Activated CD8-positive, alpha-beta T cell treated with anti-CD3 and anti-CD28 coated beads for 36 hours (primary cell): ENCODE results near the gene ZXDC. TPM values are rescaled to one million over a fixed set of nuclear protein-coding genes. Genes with fewer than 3 reads are reported as not detected.

Experiments used
- ATAC-seq: fragments of 200-7000 bp; cut with Tn5 transposase; one replicate; pipeline ENCODE4 v1.10.0; 2021; ENCODE audit warnings: mild to moderate bottlenecking, moderate library complexity
- CTCF ChIA-PET: fragments of 350-600 bp; sonication (Branson Sonifier 250); formaldehyde crosslinking; loops from one replicate; lab custom pipeline; 2021; ENCODE audit warnings: antibody characterized with exemption; lab: Charles Lee
- POLR2A ChIA-PET: fragments of 350-600 bp; sonication (Branson Sonifier 250); formaldehyde crosslinking; loops from one replicate; lab custom pipeline; 2021; ENCODE audit warnings: antibody characterized with exemption; lab: Charles Lee
- DNase-seq: peaks from one replicate; pipeline ENCODE4 v3.0.0-alpha.2; 2020
- H3K27ac Mint-ChIP-seq: one replicate; pipeline ENCODE4 v1.8.0; 2021; ENCODE audit warnings: mild to moderate bottlenecking, mixed read lengths
- H3K27me3 Mint-ChIP-seq: one replicate; pipeline ENCODE4 v1.8.0; 2021; ENCODE audit warnings: mixed read lengths
- H3K36me3 Mint-ChIP-seq: one replicate; pipeline ENCODE4 v1.8.0; 2021; ENCODE audit warnings: low read depth, mixed read lengths
- H3K4me1 Mint-ChIP-seq: one replicate; pipeline ENCODE4 v1.8.0; 2021; ENCODE audit warnings: low read depth, mixed read lengths
- H3K4me3 Mint-ChIP-seq: one replicate; pipeline ENCODE4 v1.8.0; 2021; ENCODE audit warnings: mild to moderate bottlenecking, moderate library complexity, mixed read lengths
- H3K9me3 Mint-ChIP-seq: one replicate; pipeline ENCODE4 v1.8.0; 2021; ENCODE audit warnings: mixed read lengths
- intact Hi-C: fragments of 100-400 bp; cut with micrococcal nuclease; formaldehyde crosslinking; loops from one replicate; pipeline ENCODE4 v1.10.0; 2022
- total RNA-seq, 2 experiments: library from RNA; stranded (reverse); gene quantifications; one replicate each; pipeline ENCODE4 v1.2.3, GENCODE V29; 2021
- TF ChIP-seq, protein P1 (sequence below): fragments of 200-600 bp; IDR thresholded peaks from one replicate; pipeline ENCODE4 v1.8.0; 2022; ENCODE audit warnings: antibody characterized with exemption, mild to moderate bottlenecking

ZXDC gene
- total RNA-seq, 2 experiments from 2014 or later, result 27.8 to 29.8 TPM

DNA sequence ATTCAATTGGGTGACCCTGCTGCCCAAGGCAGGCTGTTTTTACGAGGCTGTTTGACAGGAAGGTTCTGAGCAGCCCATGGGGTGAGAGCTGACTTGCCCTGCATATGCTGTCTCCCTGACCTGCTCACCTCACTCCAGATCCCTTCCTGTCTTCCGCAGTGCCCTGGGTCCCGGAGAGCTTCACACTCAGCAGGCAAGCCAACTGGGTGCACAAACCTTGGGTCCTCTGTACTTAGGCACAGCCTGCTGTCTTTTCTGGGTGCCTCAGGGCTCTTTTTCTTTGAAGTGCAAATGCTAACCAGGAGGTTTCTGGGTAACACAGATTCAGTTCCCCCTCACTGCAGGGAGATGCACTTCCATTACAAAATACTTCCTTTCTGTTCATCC, 32.8 kb downstream of the ZXDC start:
- Mint-ChIP-seq H3K4me3 (no peak overlapping the region), H3K9me3 (no peaks in the 10 kb centered on the region), H3K36me3 (peaks cover 5% of the 10 kb centered on the region), H3K4me1 (no peaks in the 10 kb centered on the region), H3K27me3 (no peaks in the 10 kb centered on the region), H3K27ac (no peak overlapping the region)
- POLR2A ChIA-PET, result interaction anchor here (1.3 kb wide), 1 partner anchor 14 kb away, joined by 3 read pairs; no protein-coding TSS in a partner anchor
- CTCF ChIA-PET, result no interaction called here
- no peak for DNase-seq
- no peak for ATAC-seq
- TF ChIP-seq, protein P1, sequence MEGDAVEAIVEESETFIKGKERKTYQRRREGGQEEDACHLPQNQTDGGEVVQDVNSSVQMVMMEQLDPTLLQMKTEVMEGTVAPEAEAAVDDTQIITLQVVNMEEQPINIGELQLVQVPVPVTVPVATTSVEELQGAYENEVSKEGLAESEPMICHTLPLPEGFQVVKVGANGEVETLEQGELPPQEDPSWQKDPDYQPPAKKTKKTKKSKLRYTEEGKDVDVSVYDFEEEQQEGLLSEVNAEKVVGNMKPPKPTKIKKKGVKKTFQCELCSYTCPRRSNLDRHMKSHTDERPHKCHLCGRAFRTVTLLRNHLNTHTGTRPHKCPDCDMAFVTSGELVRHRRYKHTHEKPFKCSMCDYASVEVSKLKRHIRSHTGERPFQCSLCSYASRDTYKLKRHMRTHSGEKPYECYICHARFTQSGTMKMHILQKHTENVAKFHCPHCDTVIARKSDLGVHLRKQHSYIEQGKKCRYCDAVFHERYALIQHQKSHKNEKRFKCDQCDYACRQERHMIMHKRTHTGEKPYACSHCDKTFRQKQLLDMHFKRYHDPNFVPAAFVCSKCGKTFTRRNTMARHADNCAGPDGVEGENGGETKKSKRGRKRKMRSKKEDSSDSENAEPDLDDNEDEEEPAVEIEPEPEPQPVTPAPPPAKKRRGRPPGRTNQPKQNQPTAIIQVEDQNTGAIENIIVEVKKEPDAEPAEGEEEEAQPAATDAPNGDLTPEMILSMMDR, result no peak
- intact Hi-C loops, result no loop called here

DNA sequence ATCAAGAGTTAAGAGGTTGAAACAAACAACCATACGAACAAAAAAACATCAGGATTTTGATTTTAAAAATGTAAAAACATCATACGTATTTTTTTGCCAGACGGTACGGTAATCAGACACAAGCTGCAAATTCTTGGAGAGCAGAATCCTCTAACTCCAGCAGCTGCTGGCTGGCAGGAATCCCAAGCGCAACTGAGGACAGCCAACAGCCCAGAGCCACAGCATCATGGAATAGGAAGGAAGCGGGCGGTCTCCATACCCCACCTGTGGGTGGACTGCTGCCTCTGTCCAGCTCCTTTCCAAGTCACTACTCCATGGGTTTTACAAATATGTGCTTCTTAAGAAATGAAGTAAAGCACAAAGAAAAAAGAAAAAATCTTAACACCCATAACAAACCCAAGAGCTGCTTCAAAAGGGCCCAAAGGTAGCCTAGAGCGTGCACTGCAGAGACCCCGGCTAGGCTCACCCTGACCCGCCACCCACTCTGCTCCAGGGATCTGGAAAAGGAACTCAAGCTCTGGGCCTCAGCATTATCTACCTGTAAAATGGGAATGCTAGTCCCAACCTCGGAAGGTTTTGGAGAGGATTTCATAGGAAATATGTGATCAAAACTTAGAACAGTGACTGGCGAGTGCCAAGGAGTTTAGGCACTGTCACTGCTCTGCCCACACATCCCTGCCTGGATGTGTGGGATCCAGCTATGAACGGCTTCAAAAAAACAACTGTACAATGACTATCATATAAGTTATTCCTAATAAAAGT, 33.4 kb downstream of the ZXDC start:
- H3K27me3 Mint-ChIP-seq, result no peaks in the 10 kb centered on the region
- no peaks in the 10 kb centered on the region for H3K4me1 Mint-ChIP-seq
- H3K36me3 Mint-ChIP-seq, result peaks cover 9% of the 10 kb centered on the region
- no peak overlapping the region for H3K27ac Mint-ChIP-seq
- no peak for ATAC-seq
- no peak for DNase-seq
- ChIA-PET CTCF (no interaction called here), POLR2A (interaction anchor here (1.3 kb wide), 1 partner anchor 14 kb away, joined by 3 read pairs; no protein-coding TSS in a partner anchor)
- intact Hi-C loops, result no loop called here
- no peaks in the 10 kb centered on the region for H3K9me3 Mint-ChIP-seq
- no peak overlapping the region for H3K4me3 Mint-ChIP-seq
- TF ChIP-seq, protein P1, result no peak

DNA sequence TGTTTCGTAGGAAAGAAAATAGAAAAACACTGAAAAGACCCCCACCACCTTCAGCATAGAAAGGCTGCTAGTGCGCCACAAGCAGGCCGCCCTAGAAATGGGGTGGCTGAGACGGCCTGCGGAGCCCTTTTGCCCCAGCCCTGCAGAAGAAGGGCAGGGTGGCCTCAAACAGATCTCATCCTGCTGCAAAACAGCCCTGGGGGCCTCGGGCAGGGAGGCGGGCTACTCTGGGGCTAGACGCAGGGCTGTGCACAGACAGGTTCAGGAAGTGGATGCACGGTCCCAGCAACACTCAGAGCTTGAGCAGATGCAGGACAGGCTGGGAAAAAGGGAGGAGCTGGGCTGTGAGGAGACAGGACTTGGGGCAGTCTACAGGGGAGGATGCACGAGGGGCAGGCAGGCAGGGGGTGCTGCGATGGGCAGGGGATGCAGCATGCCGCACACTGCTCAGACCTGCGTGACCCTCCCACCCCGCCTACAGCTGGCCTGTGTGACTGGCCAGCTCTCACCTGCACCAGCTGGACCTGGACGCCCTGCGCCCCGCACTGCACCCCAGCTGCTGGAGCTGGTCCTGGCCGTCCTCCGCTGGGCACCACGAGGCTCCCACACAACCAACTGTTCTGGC, 34.3 kb downstream of the ZXDC start:
- peaks cover 13% of the 10 kb centered on the region for H3K36me3 Mint-ChIP-seq
- no peaks in the 10 kb centered on the region for H3K9me3 Mint-ChIP-seq
- no peak overlapping the region for H3K4me3 Mint-ChIP-seq
- TF ChIP-seq, protein P1, result no peak
- no peaks in the 10 kb centered on the region for H3K4me1 Mint-ChIP-seq
- no peaks in the 10 kb centered on the region for H3K27me3 Mint-ChIP-seq
- ATAC-seq, result no peak
- intact Hi-C loops, result no loop called here
- CTCF ChIA-PET, result no interaction called here
- no peak overlapping the region for H3K27ac Mint-ChIP-seq
- DNase-seq, result no peak
- POLR2A ChIA-PET, result no interaction called here

DNA sequence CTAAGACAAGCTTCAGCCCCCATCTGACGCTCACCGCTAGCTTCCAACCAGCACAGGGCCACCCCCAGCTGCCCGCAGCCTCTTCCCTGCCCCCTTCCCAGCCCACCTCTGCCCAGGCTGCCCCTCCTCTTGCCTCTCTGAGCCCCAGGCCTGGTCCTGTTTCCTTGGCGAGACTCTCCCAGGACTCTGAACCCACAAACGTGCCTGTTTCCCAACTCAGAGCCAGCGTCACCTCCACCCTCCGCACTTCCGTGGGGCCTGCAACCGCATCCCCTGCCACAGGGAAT, 35.0 kb downstream of the ZXDC start:
- no peaks in the 10 kb centered on the region for H3K9me3 Mint-ChIP-seq
- TF ChIP-seq, protein P1, result no peak
- peaks cover 13% of the 10 kb centered on the region for H3K36me3 Mint-ChIP-seq
- H3K27me3 Mint-ChIP-seq, result no peaks in the 10 kb centered on the region
- POLR2A ChIA-PET, result no interaction called here
- CTCF ChIA-PET, result no interaction called here
- H3K4me3 Mint-ChIP-seq, result no peak overlapping the region
- DNase-seq (no peak), ATAC-seq (no peak)
- no peaks in the 10 kb centered on the region for H3K4me1 Mint-ChIP-seq
- H3K27ac Mint-ChIP-seq, result no peak overlapping the region
- intact Hi-C loops, result no loop called here

DNA sequence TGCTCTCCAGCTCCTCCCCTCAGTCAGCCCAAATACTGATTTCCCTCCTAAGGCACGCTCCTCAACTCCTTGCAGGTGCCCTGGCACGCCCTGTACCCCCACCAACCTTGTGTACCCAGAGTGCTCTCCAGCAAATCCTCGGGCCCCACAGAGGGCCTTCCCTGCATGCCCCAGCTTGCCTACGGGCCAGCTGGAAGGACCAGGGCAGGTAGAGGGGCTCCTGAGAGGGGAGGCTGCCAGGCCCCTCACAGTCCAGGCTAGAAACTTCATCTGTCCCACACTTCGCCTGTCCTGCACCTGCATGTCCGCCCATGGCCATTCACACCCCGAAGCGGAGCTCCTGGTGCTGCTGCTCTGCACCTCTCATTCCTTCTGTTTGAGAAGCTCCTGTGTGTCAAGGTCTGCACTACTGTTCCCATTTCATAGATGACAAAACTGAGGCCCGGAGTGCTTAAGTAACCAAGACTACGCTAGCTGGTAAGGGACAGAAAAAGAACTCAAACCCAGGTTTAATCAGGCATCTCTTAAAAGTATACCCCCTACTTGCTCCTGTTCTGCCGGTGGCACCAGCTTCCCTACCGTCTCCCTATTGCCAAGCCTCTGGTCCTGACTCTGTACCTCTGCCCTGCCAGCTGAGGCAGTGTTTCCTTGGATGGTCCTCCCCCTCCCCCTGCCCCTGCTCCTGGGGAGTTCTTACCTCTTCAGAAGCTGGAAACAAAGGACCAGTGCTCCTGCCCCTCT, 35.6 kb downstream of the ZXDC start:
- Mint-ChIP-seq H3K4me1 (no peaks in the 10 kb centered on the region), H3K27ac (no peak overlapping the region), H3K4me3 (no peak overlapping the region), H3K36me3 (peaks cover 13% of the 10 kb centered on the region), H3K9me3 (no peaks in the 10 kb centered on the region), H3K27me3 (no peaks in the 10 kb centered on the region)
- intact Hi-C loops, result no loop called here
- POLR2A ChIA-PET, result no interaction called here
- CTCF ChIA-PET, result no interaction called here
- DNase-seq, result no peak
- TF ChIP-seq, protein P1, result no peak
- ATAC-seq, result no peak
